ENCODE results near the gene CD99.

Gene CD99

DNA sequence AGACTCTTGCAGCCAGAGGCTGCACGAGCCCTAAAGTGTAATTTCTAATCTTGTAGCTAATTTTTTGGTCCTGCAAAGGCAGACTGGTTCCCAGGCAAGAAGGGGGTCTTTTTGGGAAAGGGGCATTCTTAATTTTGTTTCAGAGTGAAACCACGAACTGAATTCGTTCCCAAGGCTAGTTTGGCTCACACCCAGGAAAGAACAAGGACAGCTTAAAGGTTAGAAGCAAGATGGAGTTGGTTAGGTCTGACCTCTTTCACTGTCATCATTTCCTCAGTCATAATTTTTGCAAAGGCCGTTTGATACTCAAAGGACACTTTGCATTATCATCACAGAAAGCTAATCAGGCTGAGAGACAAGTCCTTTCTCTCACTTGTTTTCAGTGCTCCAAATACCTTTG, 91.7 kb downstream of the CD99 start:
- in situ Hi-C loops (cut with HindIII; ENCODE audit: low pct_ligation_motif_present, low pct_unique_long_range_greater_than_20kb, low sequenced_read_pairs), result no loop called here
- DNase-seq, result no peak

DNA sequence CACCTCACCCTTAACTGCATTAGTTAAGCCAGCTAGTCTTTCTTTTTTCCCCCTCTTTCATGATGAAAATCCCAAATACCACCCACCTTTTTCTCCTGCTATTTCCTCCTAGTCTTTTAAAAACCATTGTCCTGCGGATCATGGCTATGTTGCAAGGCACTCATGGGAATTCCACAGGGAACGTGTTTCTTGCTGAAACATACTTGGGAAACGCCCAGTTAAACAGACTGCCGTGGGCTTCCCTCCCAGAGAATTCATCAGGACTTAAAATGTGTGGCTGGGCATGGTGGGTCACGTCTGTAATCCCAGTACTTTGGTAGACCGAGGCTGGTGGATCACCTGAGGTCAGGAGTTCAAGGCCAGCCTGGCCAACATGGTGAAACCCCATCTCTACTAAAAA, 92.9 kb downstream of the CD99 start:
- in situ Hi-C loops (cut with HindIII; ENCODE audit: low pct_ligation_motif_present, low pct_unique_long_range_greater_than_20kb, low sequenced_read_pairs), result no loop called here
- no peak for DNase-seq

DNA sequence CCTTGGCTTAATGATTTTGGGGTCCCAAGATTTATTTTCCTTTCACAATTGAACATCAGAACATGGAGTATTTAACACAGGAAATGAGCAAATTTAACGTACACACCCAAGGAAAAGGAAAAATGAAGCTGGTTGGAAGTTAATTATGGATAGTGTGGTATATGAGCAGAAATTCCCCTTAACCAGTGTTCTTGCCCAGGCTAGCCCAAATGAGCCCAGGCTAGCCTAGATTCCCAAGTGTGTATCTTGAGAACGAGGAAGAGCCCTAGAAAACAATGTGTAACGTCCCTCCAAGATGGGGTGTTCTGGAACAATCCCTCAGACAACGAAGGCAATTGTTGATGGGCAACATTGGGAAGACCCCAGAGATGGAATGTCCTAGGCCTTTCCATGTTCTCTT, 94.4 kb downstream of the CD99 start:
- in situ Hi-C loops (cut with HindIII; ENCODE audit: low pct_ligation_motif_present, low pct_unique_long_range_greater_than_20kb, low sequenced_read_pairs), result no loop called here
- DNase-seq, result no peak

DNA sequence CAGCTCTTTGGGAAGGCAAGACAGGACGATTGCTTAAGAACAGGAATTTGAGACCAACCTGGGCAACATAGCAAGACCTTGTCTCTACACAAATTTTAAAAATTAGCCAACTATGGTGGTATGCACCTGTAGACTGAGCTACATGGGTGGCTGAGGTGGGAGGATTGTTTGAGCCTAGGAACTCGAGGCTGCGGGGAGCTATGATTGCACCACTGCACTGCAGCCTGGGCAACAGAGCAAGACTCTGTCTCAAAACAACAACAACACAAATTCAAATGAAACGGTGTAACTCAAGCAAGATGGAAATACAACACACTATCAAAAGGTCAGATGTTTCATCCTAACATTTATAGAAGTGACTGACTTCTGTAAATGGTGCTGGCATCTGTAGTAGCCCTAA, 97.9 kb downstream of the CD99 start:
- in situ Hi-C loops (cut with HindIII; ENCODE audit: low pct_ligation_motif_present, low pct_unique_long_range_greater_than_20kb, low sequenced_read_pairs), result no loop called here
- DNase-seq, result no peak

DNA sequence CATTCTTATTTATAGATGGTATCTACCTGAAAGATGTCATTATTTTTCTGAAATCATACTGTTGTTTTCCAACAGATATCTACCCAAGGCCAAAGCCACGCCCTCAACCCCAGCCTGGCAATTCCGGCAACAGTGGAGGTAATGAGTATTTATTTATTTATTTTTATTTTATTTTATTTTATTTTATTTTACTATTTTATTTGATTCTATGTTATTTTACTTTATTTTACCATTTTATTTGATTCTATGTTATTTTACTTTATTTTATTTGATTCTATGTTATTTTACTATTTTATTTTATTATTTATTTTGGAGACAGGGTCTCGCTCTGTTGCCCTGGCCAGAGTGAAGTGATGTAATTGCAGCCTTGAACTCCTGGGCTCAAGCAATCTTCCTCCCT, 98.5 kb downstream of the CD99 start:
- DNase-seq, result no peak
- in situ Hi-C loops (cut with HindIII; ENCODE audit: low pct_ligation_motif_present, low pct_unique_long_range_greater_than_20kb, low sequenced_read_pairs), result no loop called here

Data from ACHN (cell line).